ENCODE data around the gene NPB.

Gene NPB

GRCh38 chr17:81900181-81900820 lies 1.7 kb upstream of the NPB start:
- DNase-seq, result no peak

- no peak for DNase-seq
These were observed 643 bp upstream of the NPB start for GRCh38 chr17:81901167-81902022.

GRCh38 chr17:81902653-81903414 lies 796 bp downstream of the NPB start:
- no peak for DNase-seq

GRCh38 chr17:81903415-81903831 lies 1.4 kb downstream of the NPB start:
- no peak for DNase-seq

GRCh38 chr17:81903896-81904599 lies 2.0 kb downstream of the NPB start:
- no peak for DNase-seq

GRCh38 chr17:81904600-81905423 lies 2.8 kb downstream of the NPB start:
- no peak for DNase-seq

GRCh38 chr17:81905424-81905875 lies 3.4 kb downstream of the NPB start:
- no peak for DNase-seq

GRCh38 chr17:81905993-81906392 lies 4.0 kb downstream of the NPB start:
- DNase-seq, result no peak

- no peak for DNase-seq
These were observed 4.6 kb downstream of the NPB start for GRCh38 chr17:81906476-81907218.

- DNase-seq, result no peak
These were observed 5.4 kb downstream of the NPB start for GRCh38 chr17:81907219-81908145.

GRCh38 chr17:81908793-81909192 lies 6.8 kb downstream of the NPB start:
- DNase-seq, result no peak

- no peak for DNase-seq
These were observed 7.2 kb downstream of the NPB start for GRCh38 chr17:81909231-81909630.

- DNase-seq, result peak; percentile 31
These were observed 8.2 kb downstream of the NPB start for GRCh38 chr17:81909966-81910839.

GRCh38 chr17:81910840-81911276 lies 8.8 kb downstream of the NPB start:
- no peak for DNase-seq

- peak; percentile 48 for DNase-seq
These were observed 9.4 kb downstream of the NPB start, which contains the start of gene PCYT2 for GRCh38 chr17:81911277-81911961. PCYT2 (minus strand) TSS chr17:81911399; CDS start chr17:81911355, 44 bp downstream.

- DNase-seq, result no peak
These were observed 9.9 kb downstream of the NPB start for GRCh38 chr17:81911969-81912368.

- DNase-seq, result no peak
These were observed 10.6 kb downstream of the NPB start for GRCh38 chr17:81912441-81913309.

Measured in kidney glomerular epithelial cell (primary cell).